Esophagus squamous epithelium (tissue), 4 donors: ENCODE measurements around the gene PLSCR3.

Experiments
- POLR2A ChIP-seq, 4 donors: fragments of 450-650 bp; IDR thresholded peaks; one replicate each; pipeline ENCODE4 v1.6.1; 2017; ENCODE audit warnings: antibody characterized with exemption in 4 of 4, mild to moderate bottlenecking in 4 of 4, moderate library complexity in 3 of 4
- TF ChIP-seq, protein P1 (sequence below), 6 experiments: fragments of 450-650 bp in 4 of 6; fragments of 200-600 bp in 2 of 6; sonication (generic) in 2 of 6; IDR thresholded peaks; one replicate each; pipeline ENCODE4 v1.5.1; 2016 to 2019; ENCODE audit warnings: antibody characterized with exemption in 6 of 6, mild to moderate bottlenecking in 4 of 6, moderate library complexity in 4 of 6

DNA sequence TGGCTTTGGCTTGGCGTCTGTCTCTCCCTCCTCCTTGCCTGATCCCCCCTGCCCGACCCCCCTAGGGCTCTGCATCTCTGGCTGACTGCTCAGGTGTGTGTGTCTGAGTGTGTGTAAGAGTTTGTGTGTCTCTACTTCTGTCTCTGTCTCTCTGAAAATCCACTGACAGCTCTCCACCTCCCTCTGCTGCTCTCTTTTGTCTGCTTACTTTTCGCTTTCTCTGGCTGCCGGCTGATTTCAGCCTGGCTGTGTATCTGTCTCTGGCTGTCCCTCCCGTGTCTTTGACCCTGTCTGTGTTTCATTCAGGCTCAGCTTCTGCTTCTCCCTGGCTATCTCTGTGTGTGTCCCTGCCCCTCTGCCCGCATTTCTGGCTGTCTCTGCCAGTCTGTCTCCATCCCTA is 22.0 kb upstream of the PLSCR3 start:
- TF ChIP-seq POLR2A (IDR thresholded peaks at IDR 0.05), result no peak
- TF ChIP-seq, protein P1, sequence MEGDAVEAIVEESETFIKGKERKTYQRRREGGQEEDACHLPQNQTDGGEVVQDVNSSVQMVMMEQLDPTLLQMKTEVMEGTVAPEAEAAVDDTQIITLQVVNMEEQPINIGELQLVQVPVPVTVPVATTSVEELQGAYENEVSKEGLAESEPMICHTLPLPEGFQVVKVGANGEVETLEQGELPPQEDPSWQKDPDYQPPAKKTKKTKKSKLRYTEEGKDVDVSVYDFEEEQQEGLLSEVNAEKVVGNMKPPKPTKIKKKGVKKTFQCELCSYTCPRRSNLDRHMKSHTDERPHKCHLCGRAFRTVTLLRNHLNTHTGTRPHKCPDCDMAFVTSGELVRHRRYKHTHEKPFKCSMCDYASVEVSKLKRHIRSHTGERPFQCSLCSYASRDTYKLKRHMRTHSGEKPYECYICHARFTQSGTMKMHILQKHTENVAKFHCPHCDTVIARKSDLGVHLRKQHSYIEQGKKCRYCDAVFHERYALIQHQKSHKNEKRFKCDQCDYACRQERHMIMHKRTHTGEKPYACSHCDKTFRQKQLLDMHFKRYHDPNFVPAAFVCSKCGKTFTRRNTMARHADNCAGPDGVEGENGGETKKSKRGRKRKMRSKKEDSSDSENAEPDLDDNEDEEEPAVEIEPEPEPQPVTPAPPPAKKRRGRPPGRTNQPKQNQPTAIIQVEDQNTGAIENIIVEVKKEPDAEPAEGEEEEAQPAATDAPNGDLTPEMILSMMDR (IDR thresholded peaks at IDR 0.05), result no peak
